Colon (tissue), 2 donors: ENCODE measurements around the gene RNASET2.
"Not testable (repeated sequence)": the region's sequence is repeated elsewhere in the genome, so short reads cannot be mapped to it uniquely, and the experiment has no call there.

ENCODE experiments used
- FAIRE-seq: peaks from 2 replicates; lab custom pipeline; 2012; peaks lifted over from hg19 to GRCh38; lab: Jason Lieb, UNC
- donor health status: control.
- donor health status: control.

Gene RNASET2

GRCh38 chr6:166927240-166927934 lies 29.0 kb downstream of the RNASET2 start:
- FAIRE-seq: no peak

- FAIRE-seq: no peak
These were observed 29.6 kb downstream of the RNASET2 start for GRCh38 chr6:166926748-166927147.

GRCh38 chr6:166925141-166925996 lies 31.0 kb downstream of the RNASET2 start:
- FAIRE-seq: no peak

GRCh38 chr6:166924531-166924930 lies 31.8 kb downstream of the RNASET2 start:
- no peak for FAIRE-seq

GRCh38 chr6:166922937-166923336 lies 33.4 kb downstream of the RNASET2 start:
- FAIRE-seq: no peak

GRCh38 chr6:166921570-166921969 lies 34.8 kb downstream of the RNASET2 start:
- no peak for FAIRE-seq

- no peak for FAIRE-seq
These were observed 39.5 kb downstream of the RNASET2 start for GRCh38 chr6:166916824-166917223.

GRCh38 chr6:166915484-166915883 lies 40.9 kb downstream of the RNASET2 start:
- not testable (repeated sequence) for FAIRE-seq

- FAIRE-seq: not testable (repeated sequence)
These were observed 41.4 kb downstream of the RNASET2 start for GRCh38 chr6:166914952-166915351.

GRCh38 chr6:166911248-166911677 lies 45.1 kb downstream of the RNASET2 start:
- FAIRE-seq: no peak

GRCh38 chr6:166910601-166911000 lies 45.7 kb downstream of the RNASET2 start:
- FAIRE-seq: no peak

- no peak for FAIRE-seq
These were observed 47.5 kb downstream of the RNASET2 start for GRCh38 chr6:166908811-166909210.

- no peak for FAIRE-seq
These were observed 48.2 kb downstream of the RNASET2 start for GRCh38 chr6:166907871-166908806.

- no peak for FAIRE-seq
These were observed 48.9 kb downstream of the RNASET2 start for GRCh38 chr6:166907373-166907841.

GRCh38 chr6:166906376-166907044 lies 49.8 kb downstream of the RNASET2 start:
- FAIRE-seq: no peak

GRCh38 chr6:166905505-166906134 lies 50.7 kb downstream of the RNASET2 start:
- FAIRE-seq: no peak

GRCh38 chr6:166905013-166905412 lies 51.3 kb downstream of the RNASET2 start:
- FAIRE-seq: no peak

- no peak for FAIRE-seq
These were observed 52.1 kb downstream of the RNASET2 start for GRCh38 chr6:166904101-166904746.

- no peak for FAIRE-seq
These were observed 52.9 kb downstream of the RNASET2 start for GRCh38 chr6:166903500-166903899.

- no peak for FAIRE-seq
These were observed 53.3 kb downstream of the RNASET2 start for GRCh38 chr6:166903027-166903426.
